ENCODE results near the gene MED27. TPM values are rescaled to one million over a fixed set of nuclear protein-coding genes. Genes with fewer than 3 reads are reported as not detected.

MED27 gene
- total and polyA plus RNA-seq, 2 of the 13 experiments (the other 11 are each of a cell fraction or from before 2014, with no cell fraction given): 16.9 to 19.0 TPM

GRCh38 chr9:132002643-132003318, 76.9 kb downstream of the MED27 start:
- no peak for FAIRE-seq
- Histone ChIP-seq H3K9ac (ENCODE audit: insufficient read depth, low read depth, low read length) (no peak overlapping the region), H3K27me3 (ENCODE audit: control insufficient read depth in 1 of 2, insufficient read depth in 2 of 2, low read length in 2 of 2) (no peaks in the 10 kb centered on the region), H3K79me2 (ENCODE audit: insufficient read depth, low read length) (no peaks in the 10 kb centered on the region), H3K4me3 (replicated peaks in 1 of 3; ENCODE audit: insufficient read depth in 1 of 3, low read depth in 2 of 3, low read length in 3 of 3) (no peak overlapping the region), H2AFZ (ENCODE audit: low read length) (no peak overlapping the region), H3K36me3 (replicated peaks in 1 of 2; ENCODE audit: control insufficient read depth in 1 of 2, insufficient read depth in 2 of 2, low read length in 2 of 2) (no peaks in the 10 kb centered on the region; a peak in 1 of 5 replicates), H3K4me1 (ENCODE audit: insufficient read depth, low read length) (no peaks in the 10 kb centered on the region), H4K20me1 (ENCODE audit: insufficient read depth, low read length) (no peaks in the 10 kb centered on the region; the same call in 1 of the 2 replicates), H3K4me2 (ENCODE audit: low read depth, low read length) (no peak overlapping the region), H3K9me3 (ENCODE audit: low read length) (no peaks in the 10 kb centered on the region), H3K27ac (ENCODE audit: extremely low read length, insufficient read depth, low read length) (no peak overlapping the region)
- ChIA-PET CTCF (ENCODE audit: low intra/inter-chr PET ratio, low total read pairs) (no interaction called here), POLR2A (interaction anchor here (0.6 kb wide), 1 partner anchor 11 kb away, joined by 3 read pairs; no protein-coding TSS in a partner anchor)
- TF ChIP-seq ONECUT2 (CRISPR knock-in tag; IDR thresholded peaks at IDR 0.05) (no peak), ZSCAN20 (CRISPR knock-in tag; IDR thresholded peaks at IDR 0.05; ENCODE audit: borderline replicate concordance) (no peak), IRX3 (CRISPR knock-in tag; IDR thresholded peaks at IDR 0.05; ENCODE audit: borderline replicate concordance, low read depth) (no peak), SYNCRIP (IDR thresholded peaks at IDR 0.05; ENCODE audit: insufficient read depth, low read depth, low read length) (no peak), TOPORS (CRISPR knock-in tag; IDR thresholded peaks at IDR 0.05) (no peak), BORCS8-MEF2B (CRISPR knock-in tag; IDR thresholded peaks at IDR 0.05) (no peak), ZNF367 (CRISPR knock-in tag; IDR thresholded peaks at IDR 0.05; ENCODE audit: borderline replicate concordance) (no peak), MIER2 (CRISPR knock-in tag; IDR thresholded peaks at IDR 0.05) (no peak), ZNF703 (CRISPR knock-in tag; IDR thresholded peaks at IDR 0.05; ENCODE audit: borderline replicate concordance) (no peak)
- no peak for ATAC-seq
- intact Hi-C loops (cut with micrococcal nuclease; ENCODE audit: unreplicated experiment): no loop called here
- BruUV-seq (replicated peaks): no TSS peak
- in situ Hi-C loops (cut with HindIII; ENCODE audit: extremely low pct_ligation_motif_present, low pct_unique_long_range_greater_than_20kb): no loop called here
- DNase-seq (ENCODE audit: low spot score): no peak
- 91% methylated on average over 7 of the region's 7 CpGs for WGBS (ENCODE audit: low lambda C conversion rate)

GRCh38 chr9:132001567-132001966, 78.1 kb downstream of the MED27 start:
- Histone ChIP-seq H3K4me2 (ENCODE audit: low read depth, low read length) (no peak overlapping the region), H3K9ac (ENCODE audit: insufficient read depth, low read depth, low read length) (no peak overlapping the region), H3K4me1 (ENCODE audit: insufficient read depth, low read length) (no peaks in the 10 kb centered on the region), H3K36me3 (replicated peaks in 1 of 2; ENCODE audit: control insufficient read depth in 1 of 2, insufficient read depth in 2 of 2, low read length in 2 of 2) (no peaks in the 10 kb centered on the region; a peak in 1 of 5 replicates), H2AFZ (ENCODE audit: low read length) (no peak overlapping the region), H3K9me3 (ENCODE audit: low read length) (no peaks in the 10 kb centered on the region), H3K27ac (ENCODE audit: extremely low read length, insufficient read depth, low read length) (no peak overlapping the region), H3K79me2 (ENCODE audit: insufficient read depth, low read length) (no peaks in the 10 kb centered on the region), H3K27me3 (ENCODE audit: control insufficient read depth in 1 of 2, insufficient read depth in 2 of 2, low read length in 2 of 2) (no peaks in the 10 kb centered on the region), H4K20me1 (ENCODE audit: insufficient read depth, low read length) (no peaks in the 10 kb centered on the region), H3K4me3 (replicated peaks in 1 of 3; ENCODE audit: insufficient read depth in 1 of 3, low read depth in 2 of 3, low read length in 3 of 3) (no peak overlapping the region)
- POLR2A ChIA-PET: no interaction called here
- FAIRE-seq: no peak
- no TSS peak for BruUV-seq (replicated peaks)
- 96% methylated on average over 4 of the region's 4 CpGs for WGBS (ENCODE audit: low lambda C conversion rate)
- in situ Hi-C loops (cut with HindIII; ENCODE audit: extremely low pct_ligation_motif_present, low pct_unique_long_range_greater_than_20kb) (no loop called here), intact Hi-C loops (cut with micrococcal nuclease; ENCODE audit: unreplicated experiment) (no loop called here)
- ATAC-seq: no peak
- CTCF ChIA-PET (ENCODE audit: low intra/inter-chr PET ratio, low total read pairs): no interaction called here
- no peak for DNase-seq (ENCODE audit: low spot score)
- TF ChIP-seq ZSCAN9 (CRISPR knock-in tag; IDR thresholded peaks at IDR 0.05; ENCODE audit: borderline replicate concordance) (no peak), ZNF274 (CRISPR knock-in tag; IDR thresholded peaks at IDR 0.05) (no peak), BCL3 (CRISPR knock-in tag; IDR thresholded peaks at IDR 0.05) (no peak), ZNF687 (CRISPR knock-in tag; IDR thresholded peaks at IDR 0.05) (no peak)
